ENCODE data around the gene DVL3. TPM values are rescaled to one million over a fixed set of nuclear protein-coding genes. Genes with fewer than 3 reads are reported as not detected.

The DVL3 gene
- total RNA-seq, 2 donors from 2014 or later = 67.3 to 70.7 TPM

GRCh38 chr3:184174284-184174645 is 19.1 kb downstream of the DVL3 start:
- intact Hi-C loops (cut with DNase I) = no loop called here
- DNase-seq (ENCODE audit: low spot score) = no peak

- DNase-seq (ENCODE audit: low spot score) = peak; percentile 99
- intact Hi-C loops (cut with DNase I) = no loop called here
Measured at GRCh38 chr3:184174646-184175492, 19.7 kb downstream of the DVL3 start, which contains the start of gene AP2M1. AP2M1 (plus strand) TSS chr3:184174855; CDS start chr3:184176994, 2,139 bp downstream.

- intact Hi-C loops (cut with DNase I) = no loop called here
- DNase-seq (ENCODE audit: low spot score) = no peak
Measured at GRCh38 chr3:184175506-184175905, 20.3 kb downstream of the DVL3 start.

- peak; percentile 24 for DNase-seq (ENCODE audit: low spot score)
Measured at GRCh38 chr3:184175981-184176376, 20.8 kb downstream of the DVL3 start.

GRCh38 chr3:184176377-184177330 is 21.5 kb downstream of the DVL3 start:
- intact Hi-C loops (cut with DNase I) = loop anchor here in 1 of 2 donors (2.0 kb wide), 1 partner anchor 68 kb away; no protein-coding TSS in a partner anchor
- DNase-seq (ENCODE audit: low spot score) = peak; percentile 93

More at GRCh38 chr3:184175981-184176376, 20.8 kb downstream of the DVL3 start:
- intact Hi-C loops (cut with DNase I) = loop anchor here in 1 of 2 donors (2.0 kb wide), 1 partner anchor 69 kb away; no protein-coding TSS in a partner anchor

- no peak for DNase-seq (ENCODE audit: low spot score)
- intact Hi-C loops (cut with DNase I) = loop anchor here in 1 of 2 donors (2.0 kb wide), 1 partner anchor 67 kb away; no protein-coding TSS in a partner anchor
Measured at GRCh38 chr3:184177331-184177731, 22.2 kb downstream of the DVL3 start.

- intact Hi-C loops (cut with DNase I) = loop anchor here in 1 of 2 donors (2.0 kb wide), 1 partner anchor 67 kb away; no protein-coding TSS in a partner anchor
- DNase-seq (ENCODE audit: low spot score) = no peak
Measured at GRCh38 chr3:184177767-184178306, 22.7 kb downstream of the DVL3 start.

GRCh38 chr3:184178521-184179138 is 23.5 kb downstream of the DVL3 start:
- intact Hi-C loops (cut with DNase I) = no loop called here

GRCh38 chr3:184180165-184180564 is 25.0 kb downstream of the DVL3 start:
- no peak for DNase-seq (ENCODE audit: low spot score)
- intact Hi-C loops (cut with DNase I) = loop anchor here in 1 of 2 donors (10.0 kb wide), 2 partner anchors 45 to 135 kb away; partner anchors contain the start of genes EIF2B5 and EIF4G1

More at GRCh38 chr3:184178521-184179138, 23.5 kb downstream of the DVL3 start:
- no peak for DNase-seq (ENCODE audit: low spot score)

GRCh38 chr3:184181596-184181995 is 26.4 kb downstream of the DVL3 start:
- DNase-seq (ENCODE audit: low spot score) = no peak
- intact Hi-C loops (cut with DNase I) = loop anchor here in 1 of 2 donors (10.0 kb wide), 2 partner anchors 47 to 133 kb away; partner anchors contain the start of genes EIF2B5 and EIF4G1

- intact Hi-C loops (cut with DNase I) = loop anchor here (1.0 to 10.0 kb wide), 3 partner anchors 47 to 131 kb away; partner anchors contain the start of genes EIF2B5 (in 1 of the 2) and EIF4G1 (in 1 of the 2)
Measured at GRCh38 chr3:184183679-184184078, 28.5 kb downstream of the DVL3 start.

GRCh38 chr3:184184546-184185230 is 29.5 kb downstream of the DVL3 start:
- intact Hi-C loops (cut with DNase I) = loop anchor here in 1 of 2 donors (10.0 kb wide), 2 partner anchors 50 to 130 kb away; partner anchors contain the start of genes EIF2B5 and EIF4G1
- no peak for DNase-seq (ENCODE audit: low spot score)

More at GRCh38 chr3:184183679-184184078, 28.5 kb downstream of the DVL3 start:
- no peak for DNase-seq (ENCODE audit: low spot score)

GRCh38 chr3:184185461-184186183 is 30.4 kb downstream of the DVL3 start:
- peak; percentile 100 for DNase-seq (ENCODE audit: low spot score)
- intact Hi-C loops (cut with DNase I) = loop anchor here in 1 of 2 donors (10.0 kb wide), 2 partner anchors 51 to 129 kb away; partner anchors contain the start of genes EIF2B5 and EIF4G1

- intact Hi-C loops (cut with DNase I) = loop anchor here in 1 of 2 donors (10.0 kb wide), 2 partner anchors 52 to 128 kb away; partner anchors contain the start of genes EIF2B5 and EIF4G1
- DNase-seq (ENCODE audit: low spot score) = peak; percentile 90
Measured at GRCh38 chr3:184186184-184186901, 31.2 kb downstream of the DVL3 start, which contains the start of gene ABCF3. ABCF3 (plus strand) TSS chr3:184186199; CDS start chr3:184186208, 9 bp downstream.

- intact Hi-C loops (cut with DNase I) = loop anchor here in 1 of 2 donors (10.0 kb wide), 2 partner anchors 52 to 128 kb away; partner anchors contain the start of genes EIF2B5 and EIF4G1
- peak; percentile 35 for DNase-seq (ENCODE audit: low spot score)
Measured at GRCh38 chr3:184186902-184187207, 31.7 kb downstream of the DVL3 start.

GRCh38 chr3:184188080-184188479 is 32.9 kb downstream of the DVL3 start:
- intact Hi-C loops (cut with DNase I) = loop anchor here in 1 of 2 donors (10.0 kb wide), 2 partner anchors 53 to 127 kb away; partner anchors contain the start of genes EIF2B5 and EIF4G1
- no peak for DNase-seq (ENCODE audit: low spot score)
